ENCODE measurements around the gene RNF186. TPM values are rescaled to one million over a fixed set of nuclear protein-coding genes. Genes with fewer than 3 reads are reported as not detected.

Gene RNF186
- total and polyA plus RNA-seq, 4 donors: 0.17 to 0.38 (median 0.28) TPM

GRCh38 chr1:19813643-19813960, 1.5 kb downstream of the RNF186 start:
- Histone ChIP-seq H3K9me3 (ENCODE audit: control insufficient read depth in 4 of 4, low read length in 3 of 4) (no peaks in the 10 kb centered on the region), H3K9ac (ENCODE audit: low read depth in 1 of 2, low read length in 2 of 2) (no peak overlapping the region), H3K36me3 (ENCODE audit: control insufficient read depth in 4 of 4, insufficient read depth in 3 of 4, low read depth in 1 of 4, low read length in 3 of 4) (no peaks in the 10 kb centered on the region), H3K27me3 (ENCODE audit: control insufficient read depth in 4 of 4, insufficient read depth in 4 of 4, low read length in 3 of 4) (no peaks in the 10 kb centered on the region), H3K4me3 (ENCODE audit: low read depth in 1 of 3, low read length in 3 of 3) (no peak overlapping the region), H3K4me1 (ENCODE audit: control insufficient read depth in 4 of 4, insufficient read depth in 4 of 4, low read length in 3 of 4) (peaks cover 14 to 47% (median 40%) of the 10 kb centered on the region in 4 donors), H3K27ac (ENCODE audit: low read depth in 1 of 2, low read length in 2 of 2) (no peak overlapping the region)
- TF ChIP-seq TAF1 (conservative IDR thresholded peaks at IDR 0.05) (no peak), SP1 (IDR thresholded peaks at IDR 0.05) (no peak), EGR1 (IDR thresholded peaks at IDR 0.05; ENCODE audit: low read depth in 2 of 2) (no peak), ZBTB33 (IDR thresholded peaks at IDR 0.05) (no peak), JUND (IDR thresholded peaks at IDR 0.05) (no peak), GABPA (IDR thresholded peaks at IDR 0.05 in 1 of 2, conservative IDR thresholded peaks at IDR 0.05 in 1 of 2) (no peak), MAX (IDR thresholded peaks at IDR 0.05) (no peak), FOXA1 (IDR thresholded peaks at IDR 0.05) (no peak), RXRA (IDR thresholded peaks at IDR 0.05) (no peak), HNF4G (IDR thresholded peaks at IDR 0.05) (no peak), ATF3 (IDR thresholded peaks at IDR 0.05) (no peak), FOXA2 (IDR thresholded peaks at IDR 0.05) (no peak), YY1 (IDR thresholded peaks at IDR 0.05) (no peak), REST (IDR thresholded peaks at IDR 0.05) (no peak), CTCF (IDR thresholded peaks at IDR 0.05; ENCODE audit: low read depth, low read length, missing input control) (no peak), NR2F2 (IDR thresholded peaks at IDR 0.05) (no peak)
- 76% methylated on average over 4 of the region's 4 CpGs for WGBS
- DNase-seq (ENCODE audit: low spot score): no peak
